Measurements from ENCODE around the gene LMAN2L.

Gene LMAN2L

DNA sequence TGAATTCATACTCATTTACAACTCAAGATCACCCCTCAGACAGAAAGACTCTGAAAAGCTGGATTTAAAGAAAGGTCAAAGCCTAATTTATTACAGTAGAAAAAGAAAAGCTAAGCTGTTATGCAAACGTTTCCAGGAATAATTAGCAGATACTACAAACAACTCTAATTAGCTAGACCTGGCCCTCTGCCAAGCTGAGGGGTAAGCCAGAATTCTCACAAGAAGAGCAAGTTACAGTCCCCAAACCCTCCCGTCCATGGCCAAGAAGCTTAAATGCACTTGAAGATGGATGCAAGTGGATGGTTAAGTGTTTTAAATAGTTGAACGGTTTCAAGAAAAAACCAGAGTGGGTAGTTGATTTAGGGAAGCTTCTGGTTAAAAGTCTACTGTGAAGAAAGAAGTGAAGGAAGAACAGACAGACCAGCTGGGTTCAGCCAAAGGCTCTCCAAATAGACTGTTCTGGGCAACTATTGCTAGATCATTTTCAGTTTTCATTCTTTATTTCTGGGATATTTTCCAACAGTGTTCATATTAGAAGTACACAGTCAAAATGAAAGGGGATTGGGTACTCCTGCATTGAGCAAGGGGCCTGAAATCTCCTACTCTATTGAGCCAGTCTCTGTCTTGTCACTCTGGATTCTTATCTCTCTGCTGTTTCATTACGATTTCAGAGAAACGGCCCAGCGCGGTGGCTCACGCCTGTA, 4.8 kb downstream of the LMAN2L start:
- H3K4me3 ChIP-seq (ENCODE audit: low read depth, low read length): no peak overlapping the region
- TF ChIP-seq, protein P1, sequence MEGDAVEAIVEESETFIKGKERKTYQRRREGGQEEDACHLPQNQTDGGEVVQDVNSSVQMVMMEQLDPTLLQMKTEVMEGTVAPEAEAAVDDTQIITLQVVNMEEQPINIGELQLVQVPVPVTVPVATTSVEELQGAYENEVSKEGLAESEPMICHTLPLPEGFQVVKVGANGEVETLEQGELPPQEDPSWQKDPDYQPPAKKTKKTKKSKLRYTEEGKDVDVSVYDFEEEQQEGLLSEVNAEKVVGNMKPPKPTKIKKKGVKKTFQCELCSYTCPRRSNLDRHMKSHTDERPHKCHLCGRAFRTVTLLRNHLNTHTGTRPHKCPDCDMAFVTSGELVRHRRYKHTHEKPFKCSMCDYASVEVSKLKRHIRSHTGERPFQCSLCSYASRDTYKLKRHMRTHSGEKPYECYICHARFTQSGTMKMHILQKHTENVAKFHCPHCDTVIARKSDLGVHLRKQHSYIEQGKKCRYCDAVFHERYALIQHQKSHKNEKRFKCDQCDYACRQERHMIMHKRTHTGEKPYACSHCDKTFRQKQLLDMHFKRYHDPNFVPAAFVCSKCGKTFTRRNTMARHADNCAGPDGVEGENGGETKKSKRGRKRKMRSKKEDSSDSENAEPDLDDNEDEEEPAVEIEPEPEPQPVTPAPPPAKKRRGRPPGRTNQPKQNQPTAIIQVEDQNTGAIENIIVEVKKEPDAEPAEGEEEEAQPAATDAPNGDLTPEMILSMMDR (IDR thresholded peaks at IDR 0.05; ENCODE audit: insufficient read depth, low read depth, low read length, missing control alignments): no peak
- no peak for DNase-seq (ENCODE audit: low read depth)

DNA sequence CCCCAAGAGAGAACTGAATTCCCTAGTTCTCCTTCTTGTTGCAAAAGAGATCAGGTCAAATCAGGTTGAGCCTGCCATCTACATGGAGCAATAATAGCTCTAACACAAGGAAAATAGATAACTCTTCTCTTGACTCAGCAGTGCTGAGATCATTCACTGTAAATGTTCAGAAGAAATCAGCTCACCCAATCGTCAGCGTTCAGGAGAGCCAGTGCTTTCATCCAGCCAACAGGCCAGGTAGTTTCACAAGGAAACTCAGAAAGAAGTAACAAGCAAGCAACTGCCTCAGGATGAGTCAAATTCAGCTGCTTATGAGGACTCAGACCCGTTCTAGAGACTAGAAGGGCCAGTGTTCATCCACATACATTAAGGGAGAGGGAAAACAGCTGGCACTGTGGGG, 5.9 kb downstream of the LMAN2L start:
- H3K4me3 ChIP-seq (ENCODE audit: low read depth, low read length): no peak overlapping the region
- DNase-seq (ENCODE audit: low read depth): no peak
- TF ChIP-seq, protein P1 (IDR thresholded peaks at IDR 0.05; ENCODE audit: insufficient read depth, low read depth, low read length, missing control alignments): no peak

DNA sequence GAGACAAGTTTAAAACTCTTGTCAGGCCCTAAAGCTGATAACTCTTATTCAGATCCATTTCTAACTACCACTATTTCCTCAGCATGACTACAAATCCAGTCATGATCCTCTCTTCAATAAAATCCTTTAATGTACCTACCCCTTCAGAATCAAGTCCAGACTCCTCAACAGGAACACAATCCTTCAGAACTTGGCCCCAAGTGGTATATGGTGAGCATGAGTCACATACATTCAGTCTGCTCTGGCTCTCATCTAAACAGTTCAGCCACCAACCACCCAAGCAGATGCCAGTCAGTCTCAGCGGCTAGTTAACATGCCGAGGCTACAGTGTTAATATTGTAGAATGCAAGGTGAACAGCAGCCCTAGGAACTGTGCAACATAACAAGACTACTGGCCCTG, 9.7 kb downstream of the LMAN2L start:
- TF ChIP-seq, protein P1 (IDR thresholded peaks at IDR 0.05; ENCODE audit: insufficient read depth, low read depth, low read length, missing control alignments): no peak
- H3K4me3 ChIP-seq (ENCODE audit: low read depth, low read length): no peak overlapping the region
- no peak for DNase-seq (ENCODE audit: low read depth)

DNA sequence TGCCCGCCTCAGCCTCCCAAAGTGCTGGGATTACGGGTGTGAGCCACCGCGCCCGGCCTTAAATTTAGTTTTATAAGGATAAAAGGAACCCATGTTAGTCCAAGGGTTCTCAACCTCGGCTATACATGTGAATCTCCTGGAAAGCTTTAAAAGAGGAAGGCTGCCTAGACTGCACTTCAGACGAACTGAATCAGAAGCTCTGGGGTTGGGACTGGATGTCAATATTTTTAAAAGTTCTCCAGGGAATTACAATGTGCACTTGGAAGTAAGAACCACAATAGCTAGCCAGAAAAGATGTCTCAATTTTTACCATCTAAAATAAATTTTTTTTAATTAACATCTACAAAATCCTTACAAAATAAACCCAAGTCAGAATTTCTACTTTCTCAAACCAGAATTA, 10.1 kb downstream of the LMAN2L start:
- no peak overlapping the region for H3K4me3 ChIP-seq (ENCODE audit: low read depth, low read length)
- no peak for DNase-seq (ENCODE audit: low read depth)

DNA sequence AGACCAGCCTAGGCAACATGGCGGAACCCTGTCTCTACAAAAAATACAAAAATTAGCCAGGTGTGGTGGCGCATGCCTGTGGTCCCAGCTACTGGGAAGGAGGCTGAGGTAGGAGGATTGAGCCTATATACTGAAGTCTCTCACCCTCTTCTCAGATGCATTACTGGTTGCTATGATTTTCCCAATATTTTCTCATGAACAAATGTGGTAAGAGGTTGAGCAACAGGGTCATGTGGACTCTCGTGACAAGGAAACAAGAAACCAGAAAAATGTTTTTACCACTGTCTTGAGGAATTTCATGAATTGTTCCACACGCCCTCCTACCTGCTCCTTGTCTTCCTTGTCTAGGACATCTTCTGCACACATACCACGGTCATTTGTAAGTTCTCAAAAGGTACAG, 12.4 kb downstream of the LMAN2L start:
- DNase-seq (ENCODE audit: low read depth): no peak
- TF ChIP-seq, protein P1 (IDR thresholded peaks at IDR 0.05; ENCODE audit: insufficient read depth, low read depth, low read length, missing control alignments): no peak
- H3K4me3 ChIP-seq (ENCODE audit: low read depth, low read length): no peak overlapping the region

More for the DNA sequence above, 10.1 kb downstream of the LMAN2L start:
- TF ChIP-seq, protein P1 (IDR thresholded peaks at IDR 0.05; ENCODE audit: insufficient read depth, low read depth, low read length, missing control alignments): no peak

DNA sequence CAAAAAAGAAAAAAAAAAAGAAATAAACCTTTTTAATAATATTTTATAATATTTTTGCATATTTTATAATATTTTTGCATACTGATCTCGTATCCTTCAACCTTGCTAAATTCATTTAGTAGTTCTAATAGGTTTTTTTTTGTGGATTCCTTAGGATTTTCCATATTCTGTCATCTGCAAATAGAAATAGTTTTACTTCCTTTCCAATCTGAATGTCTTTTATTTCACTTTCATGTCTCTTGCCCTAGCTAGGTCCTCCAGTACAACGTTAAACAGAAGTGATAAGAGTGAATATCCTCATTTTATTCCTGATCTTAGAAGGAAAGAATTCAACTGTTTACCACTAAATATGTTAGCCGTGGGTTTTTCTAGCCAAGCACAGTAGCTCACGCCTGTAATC, 13.7 kb downstream of the LMAN2L start:
- TF ChIP-seq, protein P1 (IDR thresholded peaks at IDR 0.05; ENCODE audit: insufficient read depth, low read depth, low read length, missing control alignments): no peak
- DNase-seq (ENCODE audit: low read depth): no peak
- no peak overlapping the region for H3K4me3 ChIP-seq (ENCODE audit: low read depth, low read length)

DNA sequence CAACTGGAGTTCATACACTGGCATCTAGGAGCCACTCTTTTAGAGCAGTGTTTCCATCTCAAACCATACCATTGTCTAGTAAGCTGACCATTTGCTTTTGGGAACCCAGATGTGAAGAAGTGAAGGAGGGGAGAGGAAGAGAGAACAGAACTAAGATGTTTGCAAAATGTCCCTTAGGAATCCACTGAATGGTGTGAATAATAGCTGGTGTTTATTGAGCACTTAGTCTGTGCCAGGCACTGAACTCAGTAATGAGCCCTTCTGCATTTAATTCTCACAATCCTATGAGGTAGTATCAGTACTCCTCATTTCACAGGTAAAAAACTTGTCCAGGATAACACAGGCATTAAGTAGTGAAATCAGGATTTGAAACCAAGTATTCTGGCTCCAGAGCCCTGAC, 23.5 kb downstream of the LMAN2L start:
- no peak overlapping the region for H3K4me3 ChIP-seq (ENCODE audit: low read depth, low read length)
- TF ChIP-seq, protein P1 (IDR thresholded peaks at IDR 0.05; ENCODE audit: insufficient read depth, low read depth, low read length, missing control alignments): no peak
- DNase-seq (ENCODE audit: low read depth): no peak

All from GM12865 (cell line).